HepG2 (cell line): Measurements from ENCODE around the gene COA1.
"Not testable (repeated sequence)": the region's sequence is repeated elsewhere in the genome, so short reads cannot be mapped to it uniquely, and the experiment has no call there.

Experiments used
- POLR2A ChIP-seq, 2 experiments: IDR thresholded peaks; 2 replicates each; pipeline ENCODE4 v1.6.1; 2011; ENCODE audit warnings: low read depth in 2 of 2, low read length in 2 of 2, mild to moderate bottlenecking in 1 of 2, moderate library complexity in 1 of 2; ENCODE audit not compliant: insufficient read depth in 1 of 2
- TF ChIP-seq, protein P1 (sequence below): IDR thresholded peaks from 2 replicates; pipeline ENCODE4 v1.6.1; 2016; ENCODE audit warnings: missing compliant biosample characterization, missing genetic modification reagents, borderline replicate concordance
- TF ChIP-seq, protein P2 (sequence below): sonication (generic); formaldehyde crosslinking; IDR thresholded peaks from 2 replicates; pipeline ENCODE4 v1.5.0; 2020; ENCODE audit warnings: mild to moderate bottlenecking, missing genetic modification reagents, moderate library complexity

DNA sequence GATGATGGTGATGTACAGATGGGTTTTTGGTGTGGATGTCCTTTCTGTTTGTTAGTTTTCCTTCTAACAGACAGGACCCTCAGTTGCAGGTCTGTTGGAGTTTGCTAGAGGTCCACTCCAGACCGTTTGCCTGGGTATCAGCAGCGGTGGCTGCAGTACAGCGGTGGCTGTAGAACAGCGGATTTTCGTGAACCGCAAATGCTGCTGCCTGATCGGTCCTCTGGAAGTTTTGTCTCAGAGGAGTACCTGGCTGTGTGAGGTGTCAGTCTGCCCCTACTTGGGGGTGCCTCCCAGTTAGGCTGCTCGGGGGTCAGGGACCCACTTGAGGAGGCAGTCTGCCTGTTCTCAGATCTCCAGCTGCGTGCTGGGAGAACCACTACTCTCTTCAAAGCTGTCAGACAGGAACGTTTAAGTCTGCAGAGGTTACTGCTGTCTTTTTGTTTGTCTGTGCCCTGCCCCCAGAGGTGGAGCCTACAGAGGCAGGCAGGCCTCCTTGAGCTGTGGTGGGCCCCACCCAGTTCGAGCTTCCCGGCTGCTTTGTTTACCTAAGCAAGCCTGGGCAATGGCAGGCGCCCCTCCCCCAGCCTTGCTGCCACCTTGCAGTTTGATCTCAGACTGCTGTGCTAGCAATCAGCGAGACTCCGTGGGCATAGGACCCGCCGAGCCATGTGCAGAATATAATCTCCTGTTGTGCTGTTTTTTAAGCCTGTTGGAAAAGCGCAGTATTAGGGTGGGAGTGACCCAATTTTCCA lies 49.1 kb upstream of the COA1 start:
- TF ChIP-seq, protein P1, sequence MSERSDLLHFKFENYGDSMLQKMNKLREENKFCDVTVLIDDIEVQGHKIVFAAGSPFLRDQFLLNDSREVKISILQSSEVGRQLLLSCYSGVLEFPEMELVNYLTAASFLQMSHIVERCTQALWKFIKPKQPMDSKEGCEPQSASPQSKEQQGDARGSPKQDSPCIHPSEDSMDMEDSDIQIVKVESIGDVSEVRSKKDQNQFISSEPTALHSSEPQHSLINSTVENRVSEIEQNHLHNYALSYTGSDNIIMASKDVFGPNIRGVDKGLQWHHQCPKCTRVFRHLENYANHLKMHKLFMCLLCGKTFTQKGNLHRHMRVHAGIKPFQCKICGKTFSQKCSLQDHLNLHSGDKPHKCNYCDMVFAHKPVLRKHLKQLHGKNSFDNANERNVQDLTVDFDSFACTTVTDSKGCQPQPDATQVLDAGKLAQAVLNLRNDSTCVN (CRISPR knock-in tag) = not testable (repeated sequence)
- not testable (repeated sequence) for TF ChIP-seq POLR2A (IDR thresholded peaks at IDR 0.05; ENCODE audit: insufficient read depth in 1 of 2, low read depth in 2 of 2, low read length in 2 of 2)
- TF ChIP-seq, protein P2, sequence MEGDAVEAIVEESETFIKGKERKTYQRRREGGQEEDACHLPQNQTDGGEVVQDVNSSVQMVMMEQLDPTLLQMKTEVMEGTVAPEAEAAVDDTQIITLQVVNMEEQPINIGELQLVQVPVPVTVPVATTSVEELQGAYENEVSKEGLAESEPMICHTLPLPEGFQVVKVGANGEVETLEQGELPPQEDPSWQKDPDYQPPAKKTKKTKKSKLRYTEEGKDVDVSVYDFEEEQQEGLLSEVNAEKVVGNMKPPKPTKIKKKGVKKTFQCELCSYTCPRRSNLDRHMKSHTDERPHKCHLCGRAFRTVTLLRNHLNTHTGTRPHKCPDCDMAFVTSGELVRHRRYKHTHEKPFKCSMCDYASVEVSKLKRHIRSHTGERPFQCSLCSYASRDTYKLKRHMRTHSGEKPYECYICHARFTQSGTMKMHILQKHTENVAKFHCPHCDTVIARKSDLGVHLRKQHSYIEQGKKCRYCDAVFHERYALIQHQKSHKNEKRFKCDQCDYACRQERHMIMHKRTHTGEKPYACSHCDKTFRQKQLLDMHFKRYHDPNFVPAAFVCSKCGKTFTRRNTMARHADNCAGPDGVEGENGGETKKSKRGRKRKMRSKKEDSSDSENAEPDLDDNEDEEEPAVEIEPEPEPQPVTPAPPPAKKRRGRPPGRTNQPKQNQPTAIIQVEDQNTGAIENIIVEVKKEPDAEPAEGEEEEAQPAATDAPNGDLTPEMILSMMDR (CRISPR knock-in tag) = 0 out of 2 replicates have a peak, but pooled peaks have one; percentile 3
